GM10248 (cell line): ENCODE results near the gene CAMK2G.

Experiments used
- CTCF ChIA-PET: fragments of 300-600 bp; sonication (Branson Sonifier 250); formaldehyde crosslinking; extraction: SDS; loops from one replicate; lab custom pipeline; 2021; ENCODE audit warnings: antibody characterized with exemption; lab: Yijun Ruan, JAX
- POLR2A ChIA-PET: fragments of 350-650 bp; sonication (Branson Sonifier 250); formaldehyde crosslinking; extraction: SDS; loops from one replicate; lab custom pipeline; 2020; ENCODE audit warnings: antibody characterized with exemption; lab: Yijun Ruan, JAX
- DNase-seq: peaks from one replicate; pipeline ENCODE4 v3.0.0; 2012; ENCODE audit errors: extremely low spot score
- TF ChIP-seq, protein P1 (sequence below): IDR thresholded peaks from 2 replicates; pipeline ENCODE4 v1.5.1; 2012; ENCODE audit warnings: mild to moderate bottlenecking, low read depth; ENCODE audit errors: extremely low read depth, missing control alignments, control extremely low read depth

CAMK2G gene

DNA sequence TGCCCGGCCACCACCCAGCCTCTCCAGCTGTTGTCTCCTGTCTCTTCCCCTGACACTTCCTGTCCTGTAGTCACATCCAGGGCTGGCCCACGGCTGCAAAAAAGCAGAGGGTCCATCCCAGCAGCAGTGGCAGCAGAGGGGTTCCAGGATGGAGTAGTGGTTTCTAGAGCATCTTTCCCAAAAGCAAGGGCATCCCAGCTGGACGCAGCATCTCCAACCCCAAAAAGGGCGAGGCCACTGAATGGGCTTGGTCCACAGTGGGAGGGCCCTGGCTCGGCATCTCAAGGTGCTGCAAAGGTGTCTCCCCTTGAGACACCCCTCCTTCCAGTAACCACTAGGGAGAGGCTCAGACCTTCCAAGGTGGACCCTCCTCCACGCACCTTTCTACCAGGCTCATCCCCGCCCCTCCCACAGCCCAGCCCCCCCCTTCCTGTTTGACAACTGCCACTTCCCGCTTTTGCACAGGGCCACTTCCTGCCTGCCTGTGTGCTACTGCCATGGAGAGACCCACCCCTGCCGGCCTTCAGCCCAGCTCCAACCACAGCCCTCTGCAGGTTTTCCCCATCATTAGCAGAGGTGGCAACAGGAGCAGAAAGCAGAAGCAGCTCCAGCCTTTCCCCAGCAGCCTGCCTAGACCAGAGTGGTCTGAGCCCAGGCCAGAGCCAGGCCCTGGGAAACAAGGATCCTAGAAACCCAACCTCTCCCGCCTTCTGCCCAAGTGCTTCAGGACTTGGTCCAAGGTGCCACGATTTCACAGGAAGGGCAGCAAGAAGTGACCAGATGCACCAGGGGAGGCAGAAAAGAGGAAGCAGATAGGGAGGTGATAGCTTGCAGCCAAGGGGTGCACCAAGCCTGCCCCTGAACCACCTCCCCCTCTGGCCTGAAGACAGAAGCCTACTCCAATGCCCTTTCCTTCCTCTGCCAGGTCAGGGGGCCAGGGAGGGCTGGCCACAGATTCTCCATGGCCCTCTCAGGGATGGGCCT lies 8.6 kb downstream of the CAMK2G start:
- TF ChIP-seq, protein P1, sequence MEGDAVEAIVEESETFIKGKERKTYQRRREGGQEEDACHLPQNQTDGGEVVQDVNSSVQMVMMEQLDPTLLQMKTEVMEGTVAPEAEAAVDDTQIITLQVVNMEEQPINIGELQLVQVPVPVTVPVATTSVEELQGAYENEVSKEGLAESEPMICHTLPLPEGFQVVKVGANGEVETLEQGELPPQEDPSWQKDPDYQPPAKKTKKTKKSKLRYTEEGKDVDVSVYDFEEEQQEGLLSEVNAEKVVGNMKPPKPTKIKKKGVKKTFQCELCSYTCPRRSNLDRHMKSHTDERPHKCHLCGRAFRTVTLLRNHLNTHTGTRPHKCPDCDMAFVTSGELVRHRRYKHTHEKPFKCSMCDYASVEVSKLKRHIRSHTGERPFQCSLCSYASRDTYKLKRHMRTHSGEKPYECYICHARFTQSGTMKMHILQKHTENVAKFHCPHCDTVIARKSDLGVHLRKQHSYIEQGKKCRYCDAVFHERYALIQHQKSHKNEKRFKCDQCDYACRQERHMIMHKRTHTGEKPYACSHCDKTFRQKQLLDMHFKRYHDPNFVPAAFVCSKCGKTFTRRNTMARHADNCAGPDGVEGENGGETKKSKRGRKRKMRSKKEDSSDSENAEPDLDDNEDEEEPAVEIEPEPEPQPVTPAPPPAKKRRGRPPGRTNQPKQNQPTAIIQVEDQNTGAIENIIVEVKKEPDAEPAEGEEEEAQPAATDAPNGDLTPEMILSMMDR, result no peak
- POLR2A ChIA-PET, result no interaction called here
- DNase-seq, result peak; percentile 75
- CTCF ChIA-PET, result interaction anchor here (0.8 to 6.1 kb wide), 7 partner anchors 9 to 74 kb away, joined by 4 to 72 read pairs (median 11); partner anchors contain the start of gene CAMK2G

DNA sequence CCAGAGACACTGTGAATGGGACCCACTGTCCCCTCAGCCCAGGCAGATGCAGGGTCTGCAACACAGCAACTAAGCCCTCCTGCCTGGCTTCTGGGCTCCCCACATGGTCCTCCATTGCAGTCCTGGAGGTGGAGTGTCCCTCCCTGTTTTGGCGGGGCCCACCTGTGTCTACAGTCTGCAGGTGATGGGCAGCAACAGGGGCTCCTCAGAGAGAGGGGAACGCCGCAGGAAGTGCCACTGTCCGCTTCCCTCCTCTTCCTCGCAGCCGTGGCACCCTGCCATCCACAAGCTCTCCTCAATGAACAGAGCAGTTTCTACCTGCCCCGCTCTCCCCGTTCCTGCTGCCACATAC lies 9.3 kb downstream of the CAMK2G start:
- DNase-seq, result no peak
- CTCF ChIA-PET, result interaction anchor here (1.2 to 6.1 kb wide), 6 partner anchors 12 to 75 kb away, joined by 4 to 72 read pairs (median 11); no protein-coding TSS in a partner anchor
- TF ChIP-seq, protein P1, result no peak
- POLR2A ChIA-PET, result no interaction called here

DNA sequence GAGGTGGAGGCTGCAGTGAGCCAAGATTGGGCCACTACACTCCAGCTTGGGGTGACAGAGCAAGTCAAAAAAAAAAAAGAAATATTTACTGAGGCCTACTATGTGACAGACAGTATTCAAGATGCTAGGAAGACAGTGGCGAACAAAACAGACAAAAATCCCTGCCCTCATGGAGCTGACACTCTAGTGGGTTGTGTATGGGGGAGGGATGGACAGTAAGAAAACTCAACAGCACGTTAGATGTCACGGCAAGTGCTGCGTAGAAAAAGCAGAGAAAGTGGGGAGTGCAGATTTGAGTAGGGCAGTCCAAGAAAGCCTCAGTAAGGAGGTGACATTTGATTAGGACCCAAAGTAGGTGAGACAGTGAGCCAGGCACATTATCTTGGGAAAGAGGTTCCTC lies 10.1 kb downstream of the CAMK2G start:
- DNase-seq, result no peak
- TF ChIP-seq, protein P1, result no peak
- POLR2A ChIA-PET, result no interaction called here
- CTCF ChIA-PET, result interaction anchor here (0.8 to 6.1 kb wide), 8 partner anchors 12 to 334 kb away, joined by 3 to 72 read pairs (median 9); no protein-coding TSS in a partner anchor

DNA sequence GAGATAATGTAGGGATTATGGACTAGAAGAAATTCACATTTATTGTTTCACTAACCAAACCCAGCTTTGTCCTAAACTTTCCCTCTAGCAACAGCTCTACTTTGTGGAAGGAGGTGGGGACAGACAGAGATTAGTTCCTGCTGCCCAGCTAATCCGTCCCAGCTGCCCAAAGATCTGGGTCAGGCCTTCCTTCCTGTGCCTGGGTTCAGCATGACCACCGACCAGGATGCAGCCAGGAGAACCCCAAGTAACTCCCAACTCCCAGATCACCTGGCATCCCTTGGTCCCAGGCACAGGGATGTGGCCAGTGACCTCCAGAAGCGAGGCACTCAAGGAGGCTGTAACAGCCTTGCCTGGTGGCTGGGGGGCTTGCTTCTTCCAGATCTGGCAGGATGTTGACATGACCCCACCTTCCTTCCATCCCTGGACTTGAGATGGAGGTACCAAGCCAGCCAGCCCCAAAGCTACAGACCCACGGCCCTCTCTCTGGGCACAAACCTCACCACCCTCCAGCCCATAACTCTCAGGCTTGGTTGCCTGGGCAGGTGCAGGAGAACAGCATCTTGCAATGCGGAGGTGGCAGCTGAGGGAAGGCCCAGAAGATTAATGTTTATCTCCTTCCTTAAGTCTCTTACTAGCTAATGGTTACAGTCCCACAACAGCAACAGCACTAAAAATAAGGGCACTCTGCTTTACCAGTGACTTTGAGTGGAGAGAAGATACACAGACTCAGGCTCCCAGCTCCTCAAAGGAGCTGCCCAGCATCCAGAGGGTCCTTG lies 11.1 kb downstream of the CAMK2G start:
- ChIA-PET POLR2A (interaction anchor here (0.6 kb wide), 1 partner anchor 767 kb away, joined by 5 read pairs; the partner anchor contains the start of gene P4HA1), CTCF (interaction anchor here (1.1 to 6.1 kb wide), 8 partner anchors 11 to 333 kb away, joined by 3 to 72 read pairs (median 8); no protein-coding TSS in a partner anchor)
- TF ChIP-seq, protein P1, result no peak
- no peak for DNase-seq

DNA sequence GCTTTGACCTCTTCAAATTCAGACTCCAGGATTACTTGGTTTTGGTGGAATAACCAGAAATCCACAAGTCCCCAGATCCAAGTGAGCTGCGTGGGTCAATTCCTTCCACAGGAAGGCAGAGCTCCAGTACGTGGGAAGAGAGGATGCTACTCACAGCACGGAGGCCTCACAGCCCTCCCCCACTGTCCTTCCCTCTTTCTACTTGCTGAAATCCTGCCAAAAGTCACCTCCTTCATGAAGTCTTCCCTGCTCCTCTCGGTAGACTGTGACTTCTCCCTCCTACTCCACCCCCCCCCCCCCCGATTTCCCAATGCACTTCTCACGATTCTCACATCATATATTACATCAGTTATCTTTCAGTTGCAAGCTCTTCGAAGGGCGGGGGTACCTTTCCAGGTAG lies 12.3 kb downstream of the CAMK2G start:
- ChIA-PET CTCF (interaction anchor here (0.9 to 6.1 kb wide), 12 partner anchors 8 to 79 kb away, joined by 3 to 72 read pairs (median 5); no protein-coding TSS in a partner anchor), POLR2A (no interaction called here)
- TF ChIP-seq, protein P1, result no peak
- DNase-seq, result no peak
